ENCODE results near the gene RPRD1A. TPM values are rescaled to one million over a fixed set of nuclear protein-coding genes. Genes with fewer than 3 reads are reported as not detected.

RPRD1A gene
- polyA plus RNA-seq, 1 of the 3 experiments (the other 2 are of a cell fraction), result 28.9 TPM

DNA sequence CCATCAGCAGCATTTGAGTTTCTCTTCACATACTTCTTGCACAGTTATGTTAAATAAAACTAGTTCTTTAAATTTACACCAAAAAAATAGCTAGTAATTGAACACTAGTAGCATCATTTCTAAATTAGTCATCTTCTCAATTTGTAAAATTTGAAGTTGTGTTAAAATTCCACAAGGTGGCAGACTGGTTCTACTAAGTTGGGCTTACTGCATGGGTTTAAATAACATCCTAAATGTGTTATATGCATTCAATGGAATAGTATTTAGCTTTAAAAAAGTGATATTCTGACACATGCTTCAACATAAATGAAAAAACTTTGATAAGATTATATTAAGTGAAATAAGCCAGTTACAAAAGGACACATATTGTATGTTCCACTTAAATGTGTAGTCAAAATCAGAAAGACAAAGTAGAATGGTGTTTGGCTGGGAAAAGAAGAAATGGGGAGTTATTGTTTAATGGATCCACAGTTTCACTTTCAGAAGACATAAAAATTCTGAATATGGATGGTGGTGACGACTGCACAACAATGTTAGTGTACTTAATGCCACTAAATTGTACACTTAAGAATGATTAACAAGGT lies 28.7 kb upstream of the RPRD1A start:
- CTCF ChIA-PET, result interaction anchor here (0.6 to 7.7 kb wide), 41 partner anchors 9 to 716 kb away, joined by 3 to 136 read pairs (median 4); no protein-coding TSS in a partner anchor
- Histone ChIP-seq H3K9me3 (no peaks in the 10 kb centered on the region), H3K79me2 (ENCODE audit: insufficient read depth) (no peaks in the 10 kb centered on the region), H3F3A (replicated peaks; ENCODE audit: insufficient read depth) (no peaks in the 10 kb centered on the region), H4K20me1 (ENCODE audit: insufficient read depth) (no peaks in the 10 kb centered on the region), H3K9ac (no peak overlapping the region), H3K27me3 (ENCODE audit: insufficient read depth) (no peaks in the 10 kb centered on the region), H2AFZ (ENCODE audit: low read depth) (no peak overlapping the region), H3K9me2 (no peaks in the 10 kb centered on the region), H3K4me2 (no peak overlapping the region), H3K4me3 (ENCODE audit: low read depth in 2 of 2, low read length in 1 of 2) (no peak overlapping the region; a peak in 1 of 4 replicates), H3K36me3 (replicated peaks in 1 of 2; ENCODE audit: control insufficient read depth in 1 of 2, insufficient read depth in 2 of 2, low read length in 1 of 2) (no peaks in the 10 kb centered on the region), H3K4me1 (ENCODE audit: control insufficient read depth in 1 of 2, insufficient read depth in 2 of 2, low read depth in 1 of 2, low read length in 1 of 2) (no peaks in the 10 kb centered on the region), H3K27ac (ENCODE audit: low read depth in 2 of 2, low read length in 1 of 2) (no peak overlapping the region)
- POLR2A ChIA-PET, result interaction anchor here (0.6 to 1.0 kb wide), 2 partner anchors 28 to 33 kb away, joined by 3 read pairs; partner anchors contain the start of gene SLC39A6
- TF ChIP-seq CTCF (IDR thresholded peaks at IDR 0.05), result peak; percentile 72
- TF ChIP-seq MEF2A (IDR thresholded peaks at IDR 0.05; ENCODE audit: borderline replicate concordance, low read depth), result no peak
- no peak for TF ChIP-seq ZBTB33 (IDR thresholded peaks at IDR 0.05; ENCODE audit: borderline replicate concordance, low read depth)
- peak; percentile 89 for TF ChIP-seq RAD21 (IDR thresholded peaks at IDR 0.05; ENCODE audit: low read length)
- no peak for TF ChIP-seq RFX5 (IDR thresholded peaks at IDR 0.05; ENCODE audit: low read length)
- no peak for TF ChIP-seq EZH2phosphoT487 (IDR thresholded peaks at IDR 0.05; ENCODE audit: borderline replicate concordance, low read depth)
- peak; percentile 68 for TF ChIP-seq SMC3 (IDR thresholded peaks at IDR 0.05; ENCODE audit: low read depth, low read length)
- 3% methylated on average over 1 of the region's 1 CpG for WGBS (ENCODE audit: low lambda C conversion rate)
- DNase-seq, result peak; percentile 53

DNA sequence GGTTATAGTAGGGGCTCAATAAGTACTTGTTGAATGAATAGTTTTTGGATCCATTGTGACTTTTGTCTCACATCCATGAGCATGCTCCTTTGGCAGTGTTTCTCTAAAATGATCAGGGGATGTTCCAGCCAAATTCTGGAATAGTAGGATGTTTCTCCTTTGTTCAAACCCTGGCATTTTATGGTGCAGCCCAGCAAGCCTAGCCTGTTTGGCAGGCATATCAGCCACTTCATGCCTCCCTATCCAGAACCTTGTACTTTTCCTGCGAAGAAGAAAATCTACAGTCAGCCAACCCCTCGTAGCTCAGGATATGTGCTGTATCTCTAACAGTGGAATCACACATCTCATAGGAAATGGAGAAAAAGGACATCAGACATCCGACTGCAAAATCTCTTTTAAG lies 27.1 kb upstream of the RPRD1A start:
- H3K4me3 ChIP-seq (ENCODE audit: low read depth in 2 of 2, low read length in 1 of 2), result no peak overlapping the region
- POLR2A ChIA-PET, result no interaction called here
- CTCF ChIA-PET, result interaction anchor here (0.8 to 7.7 kb wide), 5 partner anchors 9 to 715 kb away, joined by 4 to 136 read pairs (median 5); no protein-coding TSS in a partner anchor
- TF ChIP-seq EZH2phosphoT487 (IDR thresholded peaks at IDR 0.05; ENCODE audit: borderline replicate concordance, low read depth) (no peak), RCOR1 (IDR thresholded peaks at IDR 0.05; ENCODE audit: low read length) (no peak), YY1 (IDR thresholded peaks at IDR 0.05; ENCODE audit: low read depth) (no peak), SIN3A (IDR thresholded peaks at IDR 0.05; ENCODE audit: borderline replicate concordance, low read depth, low read length) (no peak), JUND (IDR thresholded peaks at IDR 0.05) (no peak), POLR2AphosphoS5 (IDR thresholded peaks at IDR 0.05; ENCODE audit: low read depth, low read length) (no peak), RXRA (IDR thresholded peaks at IDR 0.05; ENCODE audit: borderline replicate concordance, low read depth) (no peak), MEF2A (IDR thresholded peaks at IDR 0.05; ENCODE audit: borderline replicate concordance, low read depth) (no peak), FOSL2 (IDR thresholded peaks at IDR 0.05; ENCODE audit: borderline replicate concordance, low read depth) (no peak), FOXM1 (IDR thresholded peaks at IDR 0.05; ENCODE audit: low read depth) (no peak), SMC3 (IDR thresholded peaks at IDR 0.05; ENCODE audit: low read depth, low read length) (no peak), GABPA (IDR thresholded peaks at IDR 0.05; ENCODE audit: low read depth) (no peak)
- TF ChIP-seq, protein P1, sequence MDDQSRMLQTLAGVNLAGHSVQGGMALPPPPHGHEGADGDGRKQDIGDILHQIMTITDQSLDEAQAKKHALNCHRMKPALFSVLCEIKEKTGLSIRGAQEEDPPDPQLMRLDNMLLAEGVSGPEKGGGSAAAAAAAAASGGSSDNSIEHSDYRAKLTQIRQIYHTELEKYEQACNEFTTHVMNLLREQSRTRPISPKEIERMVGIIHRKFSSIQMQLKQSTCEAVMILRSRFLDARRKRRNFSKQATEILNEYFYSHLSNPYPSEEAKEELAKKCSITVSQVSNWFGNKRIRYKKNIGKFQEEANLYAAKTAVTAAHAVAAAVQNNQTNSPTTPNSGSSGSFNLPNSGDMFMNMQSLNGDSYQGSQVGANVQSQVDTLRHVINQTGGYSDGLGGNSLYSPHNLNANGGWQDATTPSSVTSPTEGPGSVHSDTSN (IDR thresholded peaks at IDR 0.05), result no peak
- TF ChIP-seq, protein P2, sequence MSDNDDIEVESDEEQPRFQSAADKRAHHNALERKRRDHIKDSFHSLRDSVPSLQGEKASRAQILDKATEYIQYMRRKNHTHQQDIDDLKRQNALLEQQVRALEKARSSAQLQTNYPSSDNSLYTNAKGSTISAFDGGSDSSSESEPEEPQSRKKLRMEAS (IDR thresholded peaks at IDR 0.05; ENCODE audit: low read depth), result no peak
- TF ChIP-seq, protein P3, sequence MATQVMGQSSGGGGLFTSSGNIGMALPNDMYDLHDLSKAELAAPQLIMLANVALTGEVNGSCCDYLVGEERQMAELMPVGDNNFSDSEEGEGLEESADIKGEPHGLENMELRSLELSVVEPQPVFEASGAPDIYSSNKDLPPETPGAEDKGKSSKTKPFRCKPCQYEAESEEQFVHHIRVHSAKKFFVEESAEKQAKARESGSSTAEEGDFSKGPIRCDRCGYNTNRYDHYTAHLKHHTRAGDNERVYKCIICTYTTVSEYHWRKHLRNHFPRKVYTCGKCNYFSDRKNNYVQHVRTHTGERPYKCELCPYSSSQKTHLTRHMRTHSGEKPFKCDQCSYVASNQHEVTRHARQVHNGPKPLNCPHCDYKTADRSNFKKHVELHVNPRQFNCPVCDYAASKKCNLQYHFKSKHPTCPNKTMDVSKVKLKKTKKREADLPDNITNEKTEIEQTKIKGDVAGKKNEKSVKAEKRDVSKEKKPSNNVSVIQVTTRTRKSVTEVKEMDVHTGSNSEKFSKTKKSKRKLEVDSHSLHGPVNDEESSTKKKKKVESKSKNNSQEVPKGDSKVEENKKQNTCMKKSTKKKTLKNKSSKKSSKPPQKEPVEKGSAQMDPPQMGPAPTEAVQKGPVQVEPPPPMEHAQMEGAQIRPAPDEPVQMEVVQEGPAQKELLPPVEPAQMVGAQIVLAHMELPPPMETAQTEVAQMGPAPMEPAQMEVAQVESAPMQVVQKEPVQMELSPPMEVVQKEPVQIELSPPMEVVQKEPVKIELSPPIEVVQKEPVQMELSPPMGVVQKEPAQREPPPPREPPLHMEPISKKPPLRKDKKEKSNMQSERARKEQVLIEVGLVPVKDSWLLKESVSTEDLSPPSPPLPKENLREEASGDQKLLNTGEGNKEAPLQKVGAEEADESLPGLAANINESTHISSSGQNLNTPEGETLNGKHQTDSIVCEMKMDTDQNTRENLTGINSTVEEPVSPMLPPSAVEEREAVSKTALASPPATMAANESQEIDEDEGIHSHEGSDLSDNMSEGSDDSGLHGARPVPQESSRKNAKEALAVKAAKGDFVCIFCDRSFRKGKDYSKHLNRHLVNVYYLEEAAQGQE (IDR thresholded peaks at IDR 0.05; ENCODE audit: low read depth, low read length), result no peak

More for the DNA sequence above, 27.1 kb upstream of the RPRD1A start:
- no peaks in the 10 kb centered on the region for H3K79me2 ChIP-seq (ENCODE audit: insufficient read depth)
- H2AFZ ChIP-seq (ENCODE audit: low read depth), result no peak overlapping the region
- H3K36me3 ChIP-seq (replicated peaks in 1 of 2; ENCODE audit: control insufficient read depth in 1 of 2, insufficient read depth in 2 of 2, low read length in 1 of 2), result no peaks in the 10 kb centered on the region
- no peak for DNase-seq
- H3K4me1 ChIP-seq (ENCODE audit: control insufficient read depth in 1 of 2, insufficient read depth in 2 of 2, low read depth in 1 of 2, low read length in 1 of 2), result no peaks in the 10 kb centered on the region
- no peak overlapping the region for H3K4me2 ChIP-seq
- no peaks in the 10 kb centered on the region for H3K9me2 ChIP-seq
- H3K27me3 ChIP-seq (ENCODE audit: insufficient read depth), result no peaks in the 10 kb centered on the region
- H3F3A ChIP-seq (replicated peaks; ENCODE audit: insufficient read depth), result no peaks in the 10 kb centered on the region
- 63% methylated on average over 3 of the region's 3 CpGs for WGBS (ENCODE audit: low lambda C conversion rate)
- no peak overlapping the region for H3K9ac ChIP-seq
- no peak overlapping the region for H3K27ac ChIP-seq (ENCODE audit: low read depth in 2 of 2, low read length in 1 of 2)
- no peaks in the 10 kb centered on the region for H4K20me1 ChIP-seq (ENCODE audit: insufficient read depth)
- H3K9me3 ChIP-seq, result no peaks in the 10 kb centered on the region

All from SK-N-SH (cell line).